Smooth muscle cell (in vitro differentiated cells): ENCODE results near the gene MARCHF6. TPM values are rescaled to one million over a fixed set of nuclear protein-coding genes. Genes with fewer than 3 reads are reported as not detected.
"Not testable (repeated sequence)": the region's sequence is repeated elsewhere in the genome, so short reads cannot be mapped to it uniquely, and the experiment has no call there.

ENCODE experiments used
- DNase-seq: peaks from one replicate; lab custom pipeline; 2025; ENCODE audit not compliant: unreplicated experiment; lab: John Stamatoyannopoulos, UW
- H2AFZ ChIP-seq: fragments of 200-600 bp; sonication (generic); 2 replicates; pipeline ENCODE4 v1.6.0; 2016; ENCODE audit warnings: antibody characterized with exemption, low read depth, mild to moderate bottlenecking
- H3F3A ChIP-seq: fragments of 200-600 bp; sonication (generic); 2 replicates; pipeline ENCODE4 v1.6.0; 2017; ENCODE audit warnings: antibody characterized with exemption, low read depth
- H3K27ac ChIP-seq: fragments of 200-600 bp; sonication (generic); 2 replicates; pipeline ENCODE4 v1.5.1; 2016; ENCODE audit warnings: low read depth, mild to moderate bottlenecking
- H3K27me3 ChIP-seq: fragments of 200-600 bp; sonication (generic); 2 replicates; pipeline ENCODE4 v1.6.1; 2016; ENCODE audit warnings: low read depth, mild to moderate bottlenecking
- H3K36me3 ChIP-seq: fragments of 200-600 bp; sonication (generic); 2 replicates; pipeline ENCODE4 v1.5.1; 2016; ENCODE audit warnings: low read depth
- H3K4me1 ChIP-seq: fragments of 200-600 bp; sonication (generic); 2 replicates; pipeline ENCODE4 v1.5.1; 2016; ENCODE audit warnings: low read depth
- H3K4me2 ChIP-seq: fragments of 200-600 bp; sonication (generic); 2 replicates; pipeline ENCODE4 v1.6.0; 2016; ENCODE audit warnings: mild to moderate bottlenecking
- H3K4me3 ChIP-seq: fragments of 200-600 bp; sonication (generic); 2 replicates; pipeline ENCODE4 v1.5.1; 2016; ENCODE audit warnings: mild to moderate bottlenecking
- H3K79me2 ChIP-seq: fragments of 200-600 bp; sonication (generic); 2 replicates; pipeline ENCODE4 v1.6.0; 2016; ENCODE audit warnings: low read depth, mild to moderate bottlenecking
- H3K9ac ChIP-seq: fragments of 200-600 bp; sonication (generic); 2 replicates; pipeline ENCODE4 v1.6.0; 2016; ENCODE audit warnings: low read depth
- H3K9me3 ChIP-seq: fragments of 200-600 bp; sonication (generic); replicated peaks from 2 replicates; pipeline ENCODE4 v1.5.1; 2016; ENCODE audit warnings: low read depth
- H4K20me1 ChIP-seq: fragments of 200-600 bp; sonication (generic); 2 replicates; pipeline ENCODE4 v1.6.0; 2016; ENCODE audit warnings: low read depth
- WGBS: methylation state at CpG from one replicate; pipeline ENCODE4 v1.1.7; 2016; ENCODE audit warnings: low lambda C conversion rate; 5-methylcytosine and 5-hydroxymethylcytosine counted together
- polyA plus RNA-seq: library from polyadenylated mRNA; unstranded; fragments of >200 nt; fragmentation: Nextera tagmentation; extraction: Ambion mirVana; gene quantifications from 2 replicates; pipeline ENCODE4 v1.2.1, GENCODE V29; 2016
- total RNA-seq: library from RNA; depleted of rRNA; stranded (reverse); fragments of >200 nt; gene quantifications from 2 replicates; pipeline ENCODE4 v1.2.3, GENCODE V29; 2014
- TF ChIP-seq, protein P1 (sequence below): fragments of 200-600 bp; sonication (generic); IDR thresholded peaks from 2 replicates; pipeline ENCODE4 v1.5.1; 2017; ENCODE audit warnings: borderline replicate concordance, mild to moderate bottlenecking, antibody characterized with exemption; ENCODE audit not compliant: insufficient read depth, poor library complexity, severe bottlenecking

The MARCHF6 gene
- total and polyA plus RNA-seq, 2 experiments from 2014 or later = 70.0 to 106 TPM

DNA sequence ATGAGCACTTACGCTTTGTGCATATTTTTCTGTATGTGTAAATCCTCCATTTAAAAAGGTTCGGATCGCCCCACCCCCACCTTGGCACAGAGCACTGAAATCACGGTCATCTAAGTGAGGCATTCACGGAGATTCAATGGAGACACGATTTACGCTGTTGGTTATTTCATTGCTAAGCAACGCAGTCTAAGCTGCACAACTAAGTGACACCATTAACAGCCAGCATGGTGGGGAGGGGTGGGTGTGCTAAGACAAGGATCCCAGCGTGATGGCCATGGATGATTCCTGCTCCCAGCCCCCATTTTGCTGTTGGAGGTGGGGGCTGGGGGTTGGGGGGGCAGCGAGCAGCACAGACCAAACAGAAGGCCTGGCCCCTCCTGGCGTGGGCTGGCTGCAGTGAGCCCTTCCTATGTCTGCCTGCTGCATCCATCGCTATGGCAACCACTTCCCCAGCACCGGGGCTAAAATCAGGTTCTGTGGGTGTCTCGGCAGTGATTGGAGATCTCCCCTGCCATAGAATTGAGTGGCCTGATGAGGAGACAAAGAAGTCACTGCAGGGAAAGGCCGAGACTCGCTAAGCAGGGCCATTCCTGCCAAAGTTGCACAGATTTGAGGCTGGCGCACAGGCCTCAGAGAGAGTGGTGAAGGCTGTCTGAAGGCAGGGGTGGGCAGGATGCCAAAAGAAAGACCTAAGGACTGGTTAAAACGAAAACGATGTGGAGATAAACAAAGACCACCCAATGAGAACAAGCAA lies 14.3 kb upstream of the MARCHF6 start:
- Histone ChIP-seq H2AFZ (no peak overlapping the region), H3K9me3 (no peaks in the 10 kb centered on the region), H3K4me1 (peaks cover 12% of the 10 kb centered on the region), H3K4me3 (no peak overlapping the region), H3K36me3 (no peaks in the 10 kb centered on the region), H3K4me2 (no peak overlapping the region), H3F3A (peaks cover 6% of the 10 kb centered on the region), H3K27me3 (peaks cover 9% of the 10 kb centered on the region), H4K20me1 (no peaks in the 10 kb centered on the region), H3K9ac (no peak overlapping the region), H3K27ac (no peak overlapping the region), H3K79me2 (no peaks in the 10 kb centered on the region)
- no peak for DNase-seq
- TF ChIP-seq, protein P1, sequence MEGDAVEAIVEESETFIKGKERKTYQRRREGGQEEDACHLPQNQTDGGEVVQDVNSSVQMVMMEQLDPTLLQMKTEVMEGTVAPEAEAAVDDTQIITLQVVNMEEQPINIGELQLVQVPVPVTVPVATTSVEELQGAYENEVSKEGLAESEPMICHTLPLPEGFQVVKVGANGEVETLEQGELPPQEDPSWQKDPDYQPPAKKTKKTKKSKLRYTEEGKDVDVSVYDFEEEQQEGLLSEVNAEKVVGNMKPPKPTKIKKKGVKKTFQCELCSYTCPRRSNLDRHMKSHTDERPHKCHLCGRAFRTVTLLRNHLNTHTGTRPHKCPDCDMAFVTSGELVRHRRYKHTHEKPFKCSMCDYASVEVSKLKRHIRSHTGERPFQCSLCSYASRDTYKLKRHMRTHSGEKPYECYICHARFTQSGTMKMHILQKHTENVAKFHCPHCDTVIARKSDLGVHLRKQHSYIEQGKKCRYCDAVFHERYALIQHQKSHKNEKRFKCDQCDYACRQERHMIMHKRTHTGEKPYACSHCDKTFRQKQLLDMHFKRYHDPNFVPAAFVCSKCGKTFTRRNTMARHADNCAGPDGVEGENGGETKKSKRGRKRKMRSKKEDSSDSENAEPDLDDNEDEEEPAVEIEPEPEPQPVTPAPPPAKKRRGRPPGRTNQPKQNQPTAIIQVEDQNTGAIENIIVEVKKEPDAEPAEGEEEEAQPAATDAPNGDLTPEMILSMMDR = no peak
- WGBS = 82% methylated on average over 19 of the region's 19 CpGs

DNA sequence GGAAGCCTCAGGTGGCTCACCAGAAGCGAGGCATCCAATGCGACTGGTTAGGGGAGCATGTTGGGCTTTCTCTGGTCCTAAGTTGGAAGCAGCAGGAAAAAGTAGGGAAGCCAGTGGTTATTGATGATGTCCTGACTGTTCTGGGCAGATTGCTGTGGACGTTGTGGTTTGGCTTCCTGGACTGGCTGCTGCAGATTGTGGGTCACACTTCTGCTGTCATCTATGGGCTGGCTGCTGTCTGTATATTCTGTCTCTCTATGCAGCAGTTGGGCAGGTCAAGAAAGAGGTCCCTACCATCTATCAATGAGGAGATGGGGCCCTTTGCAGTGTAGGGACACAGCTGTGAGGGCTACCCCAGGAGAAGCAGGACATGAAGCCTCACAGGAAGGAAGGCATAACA lies 13.5 kb upstream of the MARCHF6 start:
- DNase-seq = no peak
- no peaks in the 10 kb centered on the region for H3K36me3 ChIP-seq
- H3F3A ChIP-seq = peaks cover 6% of the 10 kb centered on the region
- no peak overlapping the region for H2AFZ ChIP-seq
- H3K79me2 ChIP-seq = no peaks in the 10 kb centered on the region
- peaks cover 11% of the 10 kb centered on the region for H3K4me1 ChIP-seq
- peaks cover 2% of the 10 kb centered on the region for H3K27me3 ChIP-seq
- H3K4me2 ChIP-seq = no peak overlapping the region
- 89% methylated on average over 3 of the region's 3 CpGs for WGBS
- H3K4me3 ChIP-seq = no peak overlapping the region
- no peaks in the 10 kb centered on the region for H4K20me1 ChIP-seq
- no peak overlapping the region for H3K27ac ChIP-seq
- H3K9ac ChIP-seq = no peak overlapping the region
- TF ChIP-seq, protein P1 = no peak
- no peaks in the 10 kb centered on the region for H3K9me3 ChIP-seq

DNA sequence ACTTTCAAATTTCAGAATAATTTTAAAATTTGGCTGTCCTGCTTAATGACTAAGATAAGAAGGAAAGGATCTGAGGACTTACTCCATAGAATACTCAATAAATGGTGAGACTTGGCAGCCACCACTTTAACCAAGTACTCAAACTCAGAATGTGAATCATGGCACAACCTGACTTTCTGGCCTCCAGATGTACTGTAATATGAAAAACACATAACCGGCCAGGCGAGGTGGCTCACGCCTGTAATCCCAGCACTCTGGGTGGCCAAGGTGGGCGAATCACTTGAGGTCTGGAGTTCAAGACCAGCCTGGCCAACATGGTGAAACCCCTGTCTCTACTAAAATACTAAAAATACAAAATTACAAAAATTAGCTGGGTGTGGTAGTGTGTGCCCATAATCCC lies 10.0 kb upstream of the MARCHF6 start:
- Histone ChIP-seq H3K9ac (no peak overlapping the region), H3K9me3 (no peaks in the 10 kb centered on the region), H3K4me3 (no peak overlapping the region), H3K36me3 (no peaks in the 10 kb centered on the region), H3K4me2 (no peak overlapping the region), H3F3A (no peaks in the 10 kb centered on the region), H3K27ac (no peak overlapping the region), H2AFZ (no peak overlapping the region), H3K4me1 (peaks cover 11% of the 10 kb centered on the region), H3K79me2 (no peaks in the 10 kb centered on the region), H4K20me1 (no peaks in the 10 kb centered on the region), H3K27me3 (no peaks in the 10 kb centered on the region)
- 90% methylated on average over 4 of the region's 4 CpGs for WGBS
- no peak for DNase-seq
- TF ChIP-seq, protein P1 = no peak

DNA sequence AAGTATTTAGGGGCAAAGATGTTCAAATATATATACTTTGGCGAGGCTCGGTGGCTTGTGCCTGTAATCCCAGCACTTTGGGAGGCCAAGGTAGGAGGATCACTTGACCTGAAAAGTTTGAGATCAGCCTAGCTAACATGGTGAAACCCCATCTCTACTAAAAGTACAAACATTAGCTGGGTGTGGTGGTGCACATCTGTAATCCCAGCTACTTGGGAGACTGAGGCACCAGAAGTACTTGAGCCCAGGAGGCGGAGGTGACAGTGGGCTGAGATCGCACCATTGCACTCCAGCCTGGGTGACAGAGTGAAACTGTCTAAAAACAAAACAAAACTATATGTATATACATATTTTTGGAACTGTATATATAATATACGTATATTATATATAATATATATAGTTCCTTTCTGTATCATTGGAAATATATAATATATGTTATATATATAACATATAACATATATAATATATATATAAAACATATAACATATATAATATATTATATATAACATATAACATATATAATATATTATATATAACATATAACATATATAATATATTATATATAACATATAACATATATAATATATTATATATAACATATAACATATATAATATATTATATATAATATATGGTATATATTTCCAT lies 8.9 kb upstream of the MARCHF6 start:
- not testable (repeated sequence) for DNase-seq, H3K9ac ChIP-seq, H3K27ac ChIP-seq, H3K4me2 ChIP-seq, H3K27me3 ChIP-seq, H3K4me1 ChIP-seq, H2AFZ ChIP-seq, H3F3A ChIP-seq, H3K4me3 ChIP-seq, H4K20me1 ChIP-seq, H3K9me3 ChIP-seq, H3K36me3 ChIP-seq, H3K79me2 ChIP-seq
- WGBS = 100% methylated on average over 5 of the region's 5 CpGs
